GM19455 (cell line): Measurements from ENCODE around the gene FHIT.
"Not testable (repeated sequence)": the region's sequence is repeated elsewhere in the genome, so short reads cannot be mapped to it uniquely, and the experiment has no call there.

Experiments used
- ATAC-seq: cut with Tn5 transposase; IDR thresholded peaks from one replicate; pipeline ENCODE4 v1.9.1; 2021; ENCODE audit not compliant: unreplicated experiment

FHIT gene

GRCh38 chr3:61008153-61008997, 242.9 kb downstream of the FHIT start:
- ATAC-seq, result no peak

- ATAC-seq, result no peak
These were observed 245.7 kb downstream of the FHIT start for GRCh38 chr3:61005591-61005990.

- ATAC-seq, result no peak
These were observed 252.4 kb downstream of the FHIT start for GRCh38 chr3:60998858-60999257.

GRCh38 chr3:60992395-60992794, 258.9 kb downstream of the FHIT start:
- ATAC-seq, result no peak

- no peak for ATAC-seq
These were observed 260.9 kb downstream of the FHIT start for GRCh38 chr3:60990442-60990730.

GRCh38 chr3:60989626-60990441, 261.4 kb downstream of the FHIT start:
- no peak for ATAC-seq

DNA sequence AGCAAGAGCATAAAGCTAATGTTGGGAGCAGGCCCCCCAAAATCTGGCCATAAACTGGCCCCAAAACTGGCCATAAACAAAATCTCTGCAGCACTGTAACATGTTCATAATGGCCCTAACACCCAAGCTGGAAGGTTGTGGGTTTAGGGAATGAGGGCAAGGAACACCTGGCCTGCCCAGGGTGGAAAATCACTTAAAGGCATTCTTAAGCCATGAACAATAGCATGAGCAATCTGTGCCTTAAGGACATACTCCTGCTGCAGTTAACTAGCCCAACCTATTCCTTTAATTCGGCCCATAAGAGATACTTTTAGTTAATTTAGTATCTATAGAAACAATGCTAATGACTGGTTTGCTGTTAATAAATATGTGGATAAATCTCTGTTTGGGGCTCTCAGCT, 264.1 kb downstream of the FHIT start:
- ATAC-seq, result not testable (repeated sequence)

- ATAC-seq, result no peak
These were observed 264.7 kb downstream of the FHIT start for GRCh38 chr3:60986552-60986951.

GRCh38 chr3:60983906-60984305, 267.3 kb downstream of the FHIT start:
- no peak for ATAC-seq

DNA sequence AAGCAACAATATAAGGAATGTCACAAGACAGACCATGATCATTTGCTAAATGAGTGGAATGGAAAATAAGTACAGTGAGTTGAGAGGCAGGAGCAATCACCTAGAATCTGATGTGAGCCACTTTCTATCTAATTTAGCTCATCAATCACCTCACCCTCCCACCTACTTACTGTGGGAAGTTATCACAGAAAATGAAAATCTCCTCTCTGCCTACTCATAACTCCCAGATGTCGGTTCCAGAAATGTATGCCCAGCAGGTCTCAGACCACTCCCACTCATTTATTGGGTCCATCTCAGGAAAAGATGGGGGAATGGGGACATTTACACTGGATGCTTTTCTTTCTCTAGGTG, 270.9 kb downstream of the FHIT start:
- no peak for ATAC-seq

GRCh38 chr3:60979461-60980341, 271.6 kb downstream of the FHIT start:
- ATAC-seq, result no peak

DNA sequence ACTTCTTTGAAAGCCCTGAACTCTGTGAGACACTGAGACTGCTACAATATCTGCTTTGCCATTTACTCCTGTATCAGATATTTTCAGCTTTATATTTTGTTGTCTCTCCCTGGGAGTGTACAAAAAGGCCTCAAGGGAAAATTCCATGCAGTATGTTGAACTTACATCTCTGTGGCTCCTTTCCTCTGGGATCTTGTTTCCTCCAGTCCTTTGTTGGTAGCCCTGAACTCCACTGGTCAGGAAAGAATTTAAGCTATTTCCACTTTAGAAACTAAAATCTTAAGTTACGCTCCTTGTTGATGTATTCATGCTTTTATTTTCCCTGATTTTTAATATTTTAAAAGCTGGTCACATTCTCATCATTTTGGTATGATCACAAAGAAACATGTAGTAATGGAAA, 277.9 kb downstream of the FHIT start:
- no peak for ATAC-seq

DNA sequence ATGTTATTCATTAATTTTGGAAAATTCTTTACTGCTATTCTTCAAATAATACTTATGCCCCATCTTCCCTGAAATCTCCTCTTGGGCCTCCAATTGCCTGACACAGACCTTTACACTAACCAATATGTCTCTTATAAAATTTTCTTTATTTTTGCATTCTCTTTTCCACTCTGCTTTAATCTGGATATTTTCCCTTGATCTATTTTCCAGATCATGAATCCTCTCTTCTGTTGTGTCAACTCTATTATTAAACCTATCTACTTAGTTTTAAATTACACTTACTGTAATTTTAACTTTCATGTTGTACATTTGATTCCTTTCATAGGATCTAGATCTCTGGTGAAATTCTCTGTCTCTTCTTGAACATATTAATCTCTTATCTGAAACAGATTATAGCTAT, 278.7 kb downstream of the FHIT start:
- no peak for ATAC-seq

- no peak for ATAC-seq
These were observed 280.4 kb downstream of the FHIT start for GRCh38 chr3:60970850-60971249.

- no peak for ATAC-seq
These were observed 284.1 kb downstream of the FHIT start for GRCh38 chr3:60967141-60967540.

- ATAC-seq, result no peak
These were observed 293.7 kb downstream of the FHIT start for GRCh38 chr3:60957541-60957940.

DNA sequence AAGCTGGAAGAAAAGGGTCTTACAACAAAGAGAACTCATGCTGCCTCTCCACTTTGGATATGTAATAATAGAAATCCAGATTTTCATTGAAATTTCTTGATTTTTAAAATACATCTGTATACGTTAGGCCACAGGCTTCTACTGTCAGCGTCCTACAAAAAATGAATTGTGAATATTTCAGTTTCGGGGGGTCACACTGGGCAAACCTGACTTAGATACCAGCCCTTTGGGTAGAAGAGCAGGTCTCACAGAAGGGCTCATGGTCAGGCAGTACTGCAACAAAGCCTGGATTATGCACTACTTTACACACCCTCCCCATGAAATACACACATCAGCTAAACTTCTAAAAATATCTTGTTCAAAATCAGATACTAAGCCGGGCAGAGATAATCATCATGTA, 294.5 kb downstream of the FHIT start:
- no peak for ATAC-seq

DNA sequence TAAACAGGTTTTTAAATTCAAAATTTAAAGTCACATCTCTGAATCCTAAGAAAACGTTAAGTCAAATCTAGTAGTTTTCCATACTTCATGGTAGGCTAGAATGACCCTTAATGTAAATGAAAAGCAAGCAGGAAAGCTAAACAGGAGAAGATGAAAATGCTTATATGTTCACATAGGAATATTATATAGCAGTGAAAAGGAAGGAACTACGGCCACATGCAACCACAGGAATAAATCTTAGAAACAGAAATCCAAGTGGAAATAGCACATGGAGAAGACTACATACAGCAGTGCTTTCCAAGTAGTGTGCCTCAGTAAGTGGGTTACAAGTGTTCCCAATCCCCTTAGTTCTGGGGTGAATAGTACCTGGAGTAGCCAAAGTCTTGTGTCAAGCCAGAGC, 296.2 kb downstream of the FHIT start:
- ATAC-seq, result no peak

DNA sequence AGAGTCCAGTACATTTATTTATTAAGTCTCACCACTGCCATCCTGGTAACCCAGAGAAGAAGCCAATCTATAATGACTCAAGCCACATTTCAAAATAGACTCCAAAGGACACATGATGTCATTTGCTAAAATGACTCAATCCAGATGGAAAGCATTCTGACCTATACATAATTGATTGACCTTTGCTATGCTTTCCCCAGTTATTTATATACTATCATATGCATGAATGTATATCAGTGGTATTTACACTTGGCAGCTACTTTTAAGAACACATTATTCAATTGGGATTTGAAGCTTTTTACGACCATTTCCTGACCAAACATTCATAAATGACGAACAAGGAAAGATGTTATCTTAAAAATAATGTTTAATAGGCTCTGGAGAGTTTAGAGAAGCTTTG, 297.2 kb downstream of the FHIT start:
- ATAC-seq, result no peak

GRCh38 chr3:60953351-60953750, 297.9 kb downstream of the FHIT start:
- no peak for ATAC-seq

- no peak for ATAC-seq
These were observed 299.2 kb downstream of the FHIT start for GRCh38 chr3:60952055-60952454.

- no peak for ATAC-seq
These were observed 302.1 kb downstream of the FHIT start for GRCh38 chr3:60949146-60949545.
